GM18519 (cell line): ENCODE measurements around the gene EEF1AKMT2.

ENCODE experiments used
- ATAC-seq: cut with Tn5 transposase; IDR thresholded peaks from one replicate; pipeline ENCODE4 v1.9.1; 2021; ENCODE audit warnings: mild to moderate bottlenecking, moderate library complexity; ENCODE audit not compliant: unreplicated experiment, low FRiP score

The EEF1AKMT2 gene

DNA sequence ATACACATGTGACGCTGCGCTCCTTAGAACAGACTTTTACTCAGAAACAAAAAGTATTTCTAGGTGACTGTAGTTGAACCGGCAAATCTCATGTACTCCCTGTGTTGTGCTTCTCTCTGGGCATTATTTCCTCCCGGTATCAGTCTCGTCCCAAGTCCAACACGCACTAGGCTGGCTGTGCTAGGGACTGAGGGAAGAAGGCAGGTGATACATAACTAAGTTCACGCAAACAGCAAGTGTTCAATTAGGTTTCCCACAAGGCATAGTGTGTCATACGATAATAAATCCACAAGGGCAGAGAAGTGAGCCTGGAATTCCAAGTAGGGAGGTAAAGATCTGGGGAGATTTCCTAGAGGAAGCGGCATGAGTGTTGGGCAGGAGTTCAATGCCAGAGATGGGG, 67.9 kb downstream of the EEF1AKMT2 start:
- ATAC-seq = no peak

DNA sequence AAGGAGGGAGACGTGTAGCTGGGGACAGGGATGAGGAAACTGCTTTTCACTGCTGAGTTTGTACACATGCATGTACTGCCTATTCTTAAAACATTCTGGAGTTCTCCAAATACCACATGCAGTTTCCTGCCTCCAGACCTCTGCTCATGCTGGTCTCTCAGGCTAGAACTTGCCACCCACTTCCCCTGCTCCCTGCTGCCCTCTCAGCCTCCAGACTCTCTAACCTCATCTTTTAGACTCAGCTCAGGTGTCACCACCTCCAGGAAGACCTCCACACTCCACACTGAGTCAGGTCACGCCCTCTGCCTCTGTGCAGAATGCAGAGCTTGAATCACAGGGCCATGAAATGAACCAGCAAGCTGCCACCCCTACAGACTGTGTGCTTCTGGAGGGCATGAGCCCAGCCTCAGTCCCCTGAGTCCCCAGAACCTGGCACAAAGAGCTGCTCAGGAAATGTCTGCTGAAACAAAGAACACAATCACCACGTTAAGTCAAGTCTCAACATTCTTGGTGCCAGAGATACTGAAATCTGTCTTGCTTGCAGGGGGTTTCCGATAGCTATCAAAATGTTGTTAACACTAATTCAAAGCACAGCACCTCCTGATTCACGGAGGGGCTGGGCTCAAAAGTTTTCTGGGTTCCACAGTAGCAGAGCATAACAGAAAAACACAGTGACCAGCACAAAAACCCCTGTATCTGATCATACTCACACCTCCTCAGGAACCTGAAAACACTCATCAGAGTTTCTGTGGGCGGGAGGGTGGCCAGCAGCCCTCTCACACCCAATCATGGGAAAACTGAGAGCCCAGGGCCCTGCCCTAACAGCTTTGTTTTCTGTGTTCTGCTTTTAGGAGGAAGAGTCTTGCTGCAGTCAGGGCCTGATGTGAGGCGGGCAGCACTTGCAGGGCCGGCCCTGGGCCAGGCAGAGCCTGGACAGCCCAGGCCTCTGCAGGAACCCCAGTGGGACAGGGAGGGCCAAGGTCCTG, 68.6 kb downstream of the EEF1AKMT2 start:
- ATAC-seq = peak; percentile 55

DNA sequence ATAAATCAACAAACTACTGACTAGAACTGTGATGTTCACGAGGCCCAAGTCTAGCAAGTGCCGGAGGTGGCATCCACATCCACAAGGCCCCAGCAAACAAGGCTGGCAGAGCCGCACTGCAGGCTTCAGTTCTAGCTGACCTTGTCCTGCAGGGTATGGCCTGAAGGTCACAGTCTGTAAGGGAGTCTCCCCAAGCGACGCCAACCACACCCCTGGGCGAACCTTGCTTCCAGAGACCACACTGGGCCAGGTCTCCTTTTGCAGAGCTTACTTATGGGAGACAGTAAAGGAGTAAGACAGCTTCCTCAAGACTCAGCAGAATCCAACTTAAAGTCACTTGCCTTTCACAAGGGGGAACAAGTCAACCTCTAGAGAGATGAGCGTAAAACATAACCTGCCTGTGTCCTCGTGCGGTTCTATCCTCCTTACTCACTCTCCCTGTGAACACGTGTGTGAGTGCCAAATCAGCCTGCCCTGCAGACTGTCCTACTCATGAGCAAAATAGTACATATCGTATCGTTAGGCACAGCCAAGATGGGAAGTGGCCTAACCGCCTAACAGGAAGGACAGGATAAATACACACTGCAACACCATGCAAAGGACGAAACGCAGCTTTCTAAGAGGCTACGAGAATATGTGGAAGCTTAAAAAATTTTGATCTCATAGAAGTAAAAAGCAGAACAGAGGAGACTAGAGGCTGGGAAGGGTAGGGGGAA, 70.2 kb downstream of the EEF1AKMT2 start:
- no peak for ATAC-seq

DNA sequence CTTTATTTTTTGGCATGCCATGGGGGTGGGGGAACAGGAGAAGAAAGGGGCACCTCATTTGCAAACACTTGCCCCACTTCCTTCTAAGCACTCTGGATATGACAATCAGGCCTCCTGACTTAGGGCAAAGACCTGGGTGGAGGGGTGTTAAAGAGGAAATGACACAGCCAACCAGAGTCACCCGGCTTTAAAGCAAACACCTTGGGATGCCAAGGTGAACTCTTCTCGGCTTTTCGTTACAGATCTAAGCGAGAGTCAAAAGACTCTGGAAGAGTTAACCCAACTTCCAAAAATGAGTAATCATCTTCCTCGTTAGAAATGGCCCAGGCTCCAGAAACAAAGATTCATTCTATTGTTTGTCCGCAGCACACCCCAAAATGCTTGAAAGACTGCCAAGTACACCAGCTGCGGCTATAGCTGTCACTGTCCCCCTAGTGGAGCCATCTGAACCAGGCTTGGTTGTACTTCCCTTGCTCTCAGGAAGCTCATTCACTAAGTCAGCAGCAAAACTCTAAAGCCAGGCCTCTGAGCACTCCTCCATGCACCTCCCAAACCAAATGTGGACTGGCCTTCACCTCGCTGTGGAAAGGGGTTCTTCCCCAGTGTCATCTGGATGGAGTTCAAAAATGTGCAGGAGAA, 72.4 kb downstream of the EEF1AKMT2 start:
- ATAC-seq = no peak

DNA sequence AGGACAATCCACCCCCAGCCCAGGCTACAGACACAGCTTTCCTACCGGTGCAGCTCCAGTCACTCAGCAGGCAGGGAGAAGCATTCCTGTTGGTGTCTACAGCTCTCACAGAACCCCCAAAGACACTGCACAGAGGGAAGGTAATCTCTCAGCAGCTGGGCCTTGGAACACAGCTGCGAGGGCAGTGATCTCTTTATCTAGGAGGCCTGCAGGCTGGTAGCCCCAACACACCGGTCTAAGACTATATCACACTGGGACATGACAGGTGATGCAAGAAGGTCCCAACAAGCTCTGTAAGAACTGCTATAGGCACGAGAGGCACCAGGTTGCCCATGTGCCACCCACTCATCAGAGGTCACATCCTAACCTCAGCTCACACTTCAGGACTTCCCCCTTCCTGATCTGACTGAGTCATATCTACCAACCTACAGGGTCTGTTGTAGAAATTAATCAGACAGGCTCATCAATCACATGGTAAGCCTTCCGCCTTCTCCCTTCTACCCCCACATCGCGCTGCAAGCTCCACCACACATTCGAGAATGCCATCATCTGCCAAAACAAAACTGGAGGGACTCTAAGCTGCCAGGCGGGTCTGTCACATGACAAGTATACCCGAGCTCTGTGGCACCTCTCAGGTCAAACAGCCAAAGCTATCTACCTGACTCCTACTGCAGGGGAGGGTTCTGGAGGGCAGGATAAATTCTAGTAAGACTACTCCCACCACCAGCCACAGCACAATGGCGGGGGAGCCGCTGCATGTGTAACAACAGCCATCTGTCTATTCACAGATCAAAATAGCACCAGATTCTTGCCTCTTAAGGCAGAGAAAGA, 73.6 kb downstream of the EEF1AKMT2 start:
- ATAC-seq = peak; percentile 48

DNA sequence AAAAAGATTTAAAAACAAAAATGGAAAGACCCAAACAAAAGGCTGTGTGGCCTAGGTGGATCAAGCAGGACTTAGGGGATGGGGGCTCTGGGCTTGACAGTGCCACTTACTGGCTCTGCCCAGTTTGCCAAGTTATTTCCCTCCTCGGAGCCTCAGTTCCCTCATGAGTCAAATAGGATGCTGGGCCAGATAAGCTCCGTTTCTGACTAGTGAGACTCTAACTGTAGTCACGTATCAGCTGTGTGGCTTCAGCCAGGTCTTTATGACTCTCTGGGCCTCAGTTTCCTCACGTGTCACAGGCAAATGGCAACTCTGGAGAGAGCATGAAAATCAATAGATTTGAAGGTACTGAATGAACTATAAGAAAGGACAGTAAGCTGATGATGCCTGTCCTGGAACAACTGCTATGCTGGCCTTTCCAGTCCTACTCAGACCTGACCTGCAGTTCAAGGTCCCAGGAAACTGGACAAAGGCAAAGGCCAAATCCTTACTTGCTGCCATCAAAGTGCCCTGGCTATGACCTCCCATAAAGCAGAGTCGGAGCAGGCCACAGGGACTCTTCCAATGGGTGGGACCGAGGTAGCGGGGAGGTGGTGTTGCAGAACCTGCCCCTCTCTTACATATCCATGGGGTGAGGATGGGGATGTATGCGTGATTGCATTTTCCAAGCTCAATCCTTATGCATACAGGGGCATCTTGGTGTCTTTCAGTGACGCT, 74.5 kb downstream of the EEF1AKMT2 start:
- ATAC-seq = no peak

DNA sequence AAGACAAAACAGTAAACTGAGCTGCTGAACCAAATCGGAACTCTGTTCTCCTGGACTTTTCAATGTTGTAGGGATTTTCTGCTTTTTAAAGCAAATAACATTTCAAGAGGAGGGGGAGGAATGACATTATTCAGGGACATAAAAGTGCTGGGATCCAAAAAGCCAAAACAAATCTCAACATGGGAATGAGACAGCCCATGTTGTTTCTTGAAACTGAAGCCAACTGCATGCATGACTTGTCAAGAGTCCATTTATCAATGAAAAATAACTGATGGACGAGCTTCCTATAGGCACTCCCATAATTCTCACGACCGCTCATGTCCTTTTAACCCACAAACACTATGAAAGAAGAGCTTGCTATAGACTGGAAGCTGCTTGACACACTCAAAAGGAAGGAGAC, 75.3 kb downstream of the EEF1AKMT2 start:
- ATAC-seq = no peak

DNA sequence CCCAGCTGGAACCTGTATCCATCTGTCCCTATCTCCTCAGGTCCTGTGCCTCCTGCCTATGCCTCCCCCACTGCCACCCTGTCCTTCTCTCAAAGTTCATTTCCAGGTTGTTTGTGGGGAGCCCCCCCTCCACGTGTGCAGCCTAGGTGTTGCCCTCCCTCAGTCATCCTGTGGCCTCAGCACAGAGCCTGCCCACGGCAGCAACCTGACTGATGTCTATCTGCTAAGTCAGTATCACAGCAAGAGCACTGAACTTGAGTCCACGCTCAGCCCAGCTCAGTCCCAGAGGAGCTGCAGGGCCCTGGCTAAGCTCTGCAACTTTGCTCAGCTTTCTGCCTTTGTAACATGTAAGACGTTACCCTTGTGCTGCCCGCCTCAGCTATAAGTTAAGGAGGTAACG, 76.2 kb downstream of the EEF1AKMT2 start:
- no peak for ATAC-seq

DNA sequence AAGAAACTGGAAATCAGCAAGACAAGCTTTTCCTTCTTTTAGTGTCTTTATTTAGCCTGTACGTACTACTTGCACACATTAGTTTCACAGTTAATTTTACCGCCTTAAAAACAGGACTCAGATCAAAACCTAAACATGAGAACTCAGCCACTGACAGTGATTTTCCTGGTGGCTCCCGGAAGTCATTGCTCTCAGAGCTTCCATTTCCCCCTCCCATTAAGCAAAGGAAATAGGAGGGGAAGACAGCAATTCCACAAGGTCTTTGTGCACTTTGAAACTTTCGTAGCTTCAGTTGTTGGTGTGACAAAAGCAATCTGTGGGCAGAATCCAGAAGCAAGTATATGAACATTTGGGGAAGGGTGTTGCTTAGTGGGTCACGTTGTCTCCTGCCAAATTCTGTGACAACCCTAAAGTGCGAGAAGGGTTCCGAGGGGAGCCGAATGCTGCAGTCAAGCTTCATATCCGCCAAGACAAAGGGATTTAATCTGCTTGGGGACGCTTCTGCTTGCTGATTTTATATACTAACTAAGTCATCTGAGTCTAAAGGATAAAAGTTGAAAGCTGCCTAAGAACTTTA, 77.9 kb downstream of the EEF1AKMT2 start:
- no peak for ATAC-seq

DNA sequence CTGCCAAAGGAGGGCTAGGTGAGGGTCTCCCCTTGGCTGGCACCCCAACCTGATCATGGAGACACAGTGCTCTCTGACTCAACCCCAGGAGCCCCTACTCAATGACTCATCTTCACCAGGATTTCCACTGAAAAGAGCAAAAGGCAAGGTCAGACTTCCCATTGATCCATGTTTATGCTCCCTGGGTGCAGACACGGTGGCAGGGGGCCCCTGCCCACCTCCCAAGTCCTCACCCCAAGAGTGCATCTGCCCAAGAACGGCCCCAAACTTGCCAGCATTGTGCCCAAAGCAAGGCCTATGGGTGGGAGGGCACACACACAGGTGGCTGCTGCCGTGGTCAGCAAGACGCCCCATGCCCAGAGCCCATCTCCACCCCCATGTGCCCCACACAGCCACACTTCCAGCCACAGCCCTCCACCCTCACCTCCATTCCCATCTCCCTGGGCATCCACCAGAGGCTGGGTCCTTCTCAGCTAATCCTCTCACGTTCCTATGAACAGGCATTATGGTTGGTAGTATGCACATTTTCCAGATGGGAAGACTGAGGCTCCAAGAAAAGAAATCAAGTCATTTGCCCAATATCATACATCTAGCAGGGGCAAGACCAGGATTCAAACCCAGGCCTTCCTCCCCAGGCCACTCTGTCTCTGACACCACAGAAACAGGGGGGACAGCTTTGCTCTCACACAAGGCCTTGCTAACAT, 78.8 kb downstream of the EEF1AKMT2 start:
- no peak for ATAC-seq

DNA sequence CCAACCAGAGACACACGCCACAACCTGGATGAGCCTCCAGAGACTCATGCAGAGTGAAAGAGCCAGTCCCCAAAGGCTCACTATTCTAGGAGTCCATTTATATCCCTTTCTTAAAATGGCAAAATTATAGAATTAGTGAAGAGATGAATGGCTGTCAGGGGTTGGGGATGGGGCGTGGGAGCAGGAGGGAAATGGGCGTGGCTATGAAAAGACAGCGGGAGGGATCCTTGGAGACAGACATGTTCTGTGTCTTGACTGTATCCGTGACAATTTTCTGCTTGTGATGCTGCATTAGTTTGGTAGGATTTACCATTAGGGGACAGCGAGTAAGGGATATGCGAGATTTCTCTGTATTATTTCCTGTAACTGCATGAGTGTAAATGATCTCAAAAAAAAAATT, 80.5 kb downstream of the EEF1AKMT2 start:
- ATAC-seq = no peak

DNA sequence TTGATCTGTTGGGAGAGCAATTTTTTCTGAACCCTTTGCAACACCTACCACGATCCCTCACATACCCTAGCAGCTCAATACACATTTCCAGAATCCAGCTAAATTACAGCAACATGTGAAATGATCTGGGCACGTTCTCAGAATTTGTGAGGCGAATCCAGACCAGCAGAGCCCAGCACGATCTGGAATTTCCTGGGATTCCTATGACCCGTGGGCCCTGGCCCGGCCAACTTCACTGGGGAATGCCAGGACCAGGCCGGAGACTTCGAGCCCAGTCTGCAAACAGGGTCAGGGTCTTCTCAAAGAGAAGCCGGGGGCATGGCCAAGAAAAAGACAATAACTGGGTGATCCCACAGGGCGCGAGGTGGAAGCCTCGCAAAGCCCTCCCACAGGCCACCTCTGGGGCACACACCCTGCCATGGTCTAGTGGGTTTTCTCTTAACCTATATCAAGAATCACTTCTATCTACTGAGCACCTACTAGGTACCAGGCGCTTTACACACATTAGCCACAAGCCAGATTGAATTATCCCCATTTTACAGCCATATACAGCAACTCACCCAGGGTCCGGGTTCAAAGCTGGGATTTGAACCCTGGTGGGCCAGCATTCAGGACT, 81.3 kb downstream of the EEF1AKMT2 start:
- no peak for ATAC-seq

DNA sequence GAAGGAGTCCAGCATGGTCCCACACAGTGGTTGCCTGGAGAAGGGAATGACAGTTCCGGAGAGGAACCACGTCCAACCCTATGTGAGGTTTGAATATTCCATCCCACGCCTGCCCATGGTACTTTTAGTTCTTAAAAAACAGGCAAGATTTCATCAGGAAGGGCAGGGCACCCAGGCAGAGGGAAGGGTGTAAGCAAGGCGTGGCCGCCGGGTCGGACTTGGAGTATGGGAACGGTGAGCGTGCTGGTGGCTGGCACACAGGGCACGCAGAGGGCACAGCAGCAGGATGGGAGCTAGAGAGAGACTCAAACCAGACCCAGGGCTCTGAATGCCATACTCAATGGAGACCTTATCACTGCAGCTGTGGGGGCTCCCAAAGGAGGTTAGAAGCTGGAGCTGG, 81.8 kb downstream of the EEF1AKMT2 start:
- no peak for ATAC-seq

DNA sequence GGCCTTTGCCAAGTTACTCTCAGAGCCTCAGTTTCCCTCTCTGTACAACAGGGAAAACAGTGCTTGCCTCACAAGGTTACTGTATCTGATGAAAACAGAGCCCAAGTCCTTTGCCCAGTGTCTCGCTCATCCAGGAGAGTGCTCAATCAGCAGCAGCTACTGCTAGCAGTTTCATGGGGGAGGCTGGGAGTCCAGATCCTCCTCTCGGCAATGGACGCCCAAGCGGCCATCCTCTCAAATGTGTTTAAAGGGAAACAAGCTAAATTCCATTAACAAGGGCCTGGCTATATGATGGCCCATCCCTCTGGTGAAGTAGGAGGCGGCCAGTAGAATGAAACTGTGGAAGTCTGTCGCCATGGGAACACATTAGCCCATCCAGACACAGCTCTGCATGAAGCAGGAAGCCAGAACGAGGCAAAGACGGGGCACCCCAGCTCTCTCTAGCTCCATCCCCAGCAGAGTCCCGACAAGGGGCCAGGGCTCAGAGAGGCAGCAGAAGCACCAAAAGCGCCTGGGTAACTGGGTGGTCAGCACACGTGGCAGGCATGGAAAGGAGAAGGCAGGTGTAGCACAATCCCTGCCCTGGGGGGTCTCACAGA, 82.7 kb downstream of the EEF1AKMT2 start:
- ATAC-seq = no peak

DNA sequence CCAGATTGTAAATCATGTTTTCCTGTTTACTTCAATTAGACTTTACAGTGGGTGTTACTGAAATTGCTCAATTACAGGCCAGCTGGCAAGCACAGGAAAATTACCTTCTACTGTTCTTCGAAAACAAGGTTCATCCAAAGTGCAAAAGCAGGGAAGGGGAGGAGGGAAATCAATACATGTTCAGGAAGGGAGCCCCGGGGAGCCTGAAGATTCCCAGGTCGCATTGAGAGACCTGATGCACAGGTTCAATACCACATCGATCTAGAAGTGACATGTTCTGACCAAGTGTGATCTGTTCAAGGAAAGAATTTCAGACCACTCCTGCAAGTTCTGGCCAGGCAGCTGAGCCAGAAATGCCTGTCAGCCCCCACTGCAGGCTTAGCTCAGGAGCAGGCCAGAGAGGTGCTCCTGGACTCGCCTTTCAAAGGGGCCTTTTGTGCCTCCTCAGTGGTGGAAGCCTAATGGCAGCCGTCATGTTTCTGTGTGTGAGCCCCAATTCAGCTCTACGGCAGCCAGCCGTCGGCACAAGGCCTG, 83.4 kb downstream of the EEF1AKMT2 start:
- no peak for ATAC-seq
